Measurements from ENCODE around the gene FAM241B.

Gene FAM241B

GRCh38 chr10:69649786-69650550, 19.9 kb downstream of the FAM241B start:
- TF ChIP-seq POLR2A (IDR thresholded peaks at IDR 0.05; ENCODE audit: low read length) (no peak), GATA1 (IDR thresholded peaks at IDR 0.05; ENCODE audit: low read depth, low read length) (no peak)
- DNase-seq: no peak

- no peak for DNase-seq
- no peak for TF ChIP-seq GATA1 (IDR thresholded peaks at IDR 0.05; ENCODE audit: low read depth, low read length)
- no peak for TF ChIP-seq POLR2A (IDR thresholded peaks at IDR 0.05; ENCODE audit: low read length)
Measured at GRCh38 chr10:69650589-69651261, 20.7 kb downstream of the FAM241B start.

- no peak for DNase-seq
- TF ChIP-seq GATA1 (IDR thresholded peaks at IDR 0.05; ENCODE audit: low read depth, low read length) (no peak), POLR2A (IDR thresholded peaks at IDR 0.05; ENCODE audit: low read length) (no peak)
Measured at GRCh38 chr10:69651362-69651761, 21.3 kb downstream of the FAM241B start.

GRCh38 chr10:69652111-69652856, 22.2 kb downstream of the FAM241B start:
- DNase-seq: no peak
- no peak for TF ChIP-seq GATA1 (IDR thresholded peaks at IDR 0.05; ENCODE audit: low read depth, low read length)
- no peak for TF ChIP-seq POLR2A (IDR thresholded peaks at IDR 0.05; ENCODE audit: low read length)

GRCh38 chr10:69652857-69653199, 22.8 kb downstream of the FAM241B start:
- no peak for DNase-seq
- no peak for TF ChIP-seq GATA1 (IDR thresholded peaks at IDR 0.05; ENCODE audit: low read depth, low read length)
- TF ChIP-seq POLR2A (IDR thresholded peaks at IDR 0.05; ENCODE audit: low read length): no peak

- TF ChIP-seq GATA1 (IDR thresholded peaks at IDR 0.05; ENCODE audit: low read depth, low read length) (no peak), POLR2A (IDR thresholded peaks at IDR 0.05; ENCODE audit: low read length) (no peak)
Measured at GRCh38 chr10:69653561-69653960, 23.5 kb downstream of the FAM241B start.

GRCh38 chr10:69655124-69655867, 25.2 kb downstream of the FAM241B start:
- TF ChIP-seq POLR2A (IDR thresholded peaks at IDR 0.05; ENCODE audit: low read length) (no peak), GATA1 (IDR thresholded peaks at IDR 0.05; ENCODE audit: low read depth, low read length) (no peak)
- DNase-seq: no peak

More at GRCh38 chr10:69653561-69653960, 23.5 kb downstream of the FAM241B start:
- DNase-seq: no peak

- no peak for DNase-seq
- TF ChIP-seq POLR2A (IDR thresholded peaks at IDR 0.05; ENCODE audit: low read length): no peak
- TF ChIP-seq GATA1 (IDR thresholded peaks at IDR 0.05; ENCODE audit: low read depth, low read length): no peak
Measured at GRCh38 chr10:69655868-69656555, 26.0 kb downstream of the FAM241B start.

- DNase-seq: no peak
- TF ChIP-seq GATA1 (IDR thresholded peaks at IDR 0.05; ENCODE audit: low read depth, low read length) (no peak), POLR2A (IDR thresholded peaks at IDR 0.05; ENCODE audit: low read length) (no peak)
Measured at GRCh38 chr10:69656742-69657269, 26.8 kb downstream of the FAM241B start.

- DNase-seq: no peak
- TF ChIP-seq GATA1 (IDR thresholded peaks at IDR 0.05; ENCODE audit: low read depth, low read length) (no peak), POLR2A (IDR thresholded peaks at IDR 0.05; ENCODE audit: low read length) (no peak)
Measured at GRCh38 chr10:69657430-69657829, 27.4 kb downstream of the FAM241B start.

GRCh38 chr10:69657866-69658265, 27.8 kb downstream of the FAM241B start:
- TF ChIP-seq GATA1 (IDR thresholded peaks at IDR 0.05; ENCODE audit: low read depth, low read length) (no peak), POLR2A (IDR thresholded peaks at IDR 0.05; ENCODE audit: low read length) (no peak)

GRCh38 chr10:69659241-69660038, 29.4 kb downstream of the FAM241B start:
- no peak for TF ChIP-seq POLR2A (IDR thresholded peaks at IDR 0.05; ENCODE audit: low read length)
- no peak for TF ChIP-seq GATA1 (IDR thresholded peaks at IDR 0.05; ENCODE audit: low read depth, low read length)

More at GRCh38 chr10:69657866-69658265, 27.8 kb downstream of the FAM241B start:
- DNase-seq: no peak

More at GRCh38 chr10:69659241-69660038, 29.4 kb downstream of the FAM241B start:
- DNase-seq: no peak
